Aortic smooth muscle cell (primary cell): ENCODE measurements around the gene BMP7. TPM values are rescaled to one million over a fixed set of nuclear protein-coding genes. Genes with fewer than 3 reads are reported as not detected.

Experiments used
- total RNA-seq: library from RNA; depleted of rRNA; stranded (reverse); fragments of >200 nt; gene quantifications from 2 replicates; pipeline ENCODE4 v1.2.3, GENCODE V29; 2014

The BMP7 gene
- total RNA-seq, result not detected in 2 replicates

GRCh38 chr20:57266291-57267157 lies at the start of gene BMP7:
BMP7 (minus strand) TSS chr20:57266641; CDS start chr20:57266122, 519 bp downstream.

Other genes with a start within 250 kb of the BMP7 start
- gene SPO11, start 63.2 kb upstream of the BMP7 start, total RNA-seq, result not detected in 2 replicates
- gene RAE1, start 84.6 kb upstream of the BMP7 start, total RNA-seq, result 25.2 and 25.8 TPM in 2 replicates
- gene RBM38, start 124.8 kb upstream of the BMP7 start, total RNA-seq, result 3.7 TPM in 2 replicates